Hepatocyte (in vitro differentiated cells): ENCODE data around the gene TEX14. TPM values are rescaled to one million over a fixed set of nuclear protein-coding genes. Genes with fewer than 3 reads are reported as not detected.

Source experiments
- DNase-seq: peaks from one replicate; pipeline ENCODE4 v3.0.0-alpha.2; 2016; ENCODE audit warnings: low spot score
- H2AFZ ChIP-seq: fragments of 200-600 bp; sonication (generic); 2 replicates; pipeline ENCODE4 v1.6.0; 2016; ENCODE audit warnings: antibody characterized with exemption, mild to moderate bottlenecking
- H3K27ac ChIP-seq: fragments of 200-600 bp; sonication (generic); 2 replicates; pipeline ENCODE4 v1.5.1; 2016; ENCODE audit warnings: mild to moderate bottlenecking
- H3K27me3 ChIP-seq: fragments of 200-600 bp; sonication (generic); 2 replicates; pipeline ENCODE4 v1.6.1; 2016
- H3K36me3 ChIP-seq: fragments of 200-600 bp; sonication (generic); replicated peaks from 2 replicates; pipeline ENCODE4 v1.5.1; 2016; ENCODE audit warnings: low read depth; ENCODE audit not compliant: insufficient read depth
- H3K4me1 ChIP-seq: fragments of 200-600 bp; sonication (generic); 2 replicates; pipeline ENCODE4 v1.5.1; 2016; ENCODE audit warnings: mild to moderate bottlenecking, moderate library complexity; ENCODE audit not compliant: insufficient read depth
- H3K4me2 ChIP-seq: fragments of 200-600 bp; sonication (generic); 2 replicates; pipeline ENCODE4 v1.6.0; 2016
- H3K4me3 ChIP-seq: fragments of 200-600 bp; sonication (generic); 2 replicates; pipeline ENCODE4 v1.5.1; 2016; ENCODE audit warnings: mild to moderate bottlenecking
- H3K79me2 ChIP-seq: fragments of 200-600 bp; sonication (generic); 2 replicates; pipeline ENCODE4 v1.6.0; 2017; ENCODE audit warnings: mild to moderate bottlenecking
- H3K9me2 ChIP-seq: fragments of 200-600 bp; sonication (generic); replicated peaks from 2 replicates; pipeline ENCODE4 v1.6.0; 2017; ENCODE audit warnings: mild to moderate bottlenecking; ENCODE audit not compliant: insufficient read depth
- H3K9me3 ChIP-seq: fragments of 200-600 bp; sonication (generic); 2 replicates; pipeline ENCODE4 v1.5.1; 2016; ENCODE audit warnings: low read depth, mild to moderate bottlenecking
- H4K20me1 ChIP-seq: fragments of 200-600 bp; sonication (generic); 2 replicates; pipeline ENCODE4 v1.6.0; 2016; ENCODE audit warnings: mild to moderate bottlenecking; ENCODE audit not compliant: insufficient read depth, poor library complexity, severe bottlenecking
- CTCF ChIP-seq: fragments of 200-600 bp; sonication (generic); IDR thresholded peaks from 2 replicates; pipeline ENCODE4 v1.5.1; 2016; ENCODE audit warnings: antibody characterized with exemption, mild to moderate bottlenecking; ENCODE audit not compliant: poor library complexity
- EZH2 ChIP-seq: fragments of 200-600 bp; sonication (generic); IDR thresholded peaks from 2 replicates; pipeline ENCODE4 v1.6.1; 2016; ENCODE audit warnings: antibody characterized with exemption, mild to moderate bottlenecking, borderline replicate concordance
- EZH2phosphoT487 ChIP-seq: fragments of 200-600 bp; sonication (generic); IDR thresholded peaks from one replicate; pipeline ENCODE4 v1.6.1; 2018; ENCODE audit warnings: antibody characterized with exemption, mild to moderate bottlenecking, low read depth, moderate library complexity; ENCODE audit not compliant: unreplicated experiment, severe bottlenecking
- WGBS: methylation state at CpG from one replicate; pipeline ENCODE4 v1.1.6; 2016; ENCODE audit warnings: low lambda C conversion rate; ENCODE audit errors: missing lambda C conversion rate; 5-methylcytosine and 5-hydroxymethylcytosine counted together
- polyA plus RNA-seq: library from polyadenylated mRNA; unstranded; fragments of >200 nt; fragmentation: Nextera tagmentation; extraction: Ambion mirVana; gene quantifications from 2 replicates; pipeline ENCODE4 v1.2.1, GENCODE V29; 2016
- total RNA-seq: library from RNA; depleted of rRNA; stranded (reverse); fragments of >200 nt; gene quantifications from 2 replicates; pipeline ENCODE4 v1.2.3, GENCODE V29; 2014

TEX14 gene
- total and polyA plus RNA-seq, 2 experiments from 2014 or later = 0.07 TPM; not detected in 1

DNA sequence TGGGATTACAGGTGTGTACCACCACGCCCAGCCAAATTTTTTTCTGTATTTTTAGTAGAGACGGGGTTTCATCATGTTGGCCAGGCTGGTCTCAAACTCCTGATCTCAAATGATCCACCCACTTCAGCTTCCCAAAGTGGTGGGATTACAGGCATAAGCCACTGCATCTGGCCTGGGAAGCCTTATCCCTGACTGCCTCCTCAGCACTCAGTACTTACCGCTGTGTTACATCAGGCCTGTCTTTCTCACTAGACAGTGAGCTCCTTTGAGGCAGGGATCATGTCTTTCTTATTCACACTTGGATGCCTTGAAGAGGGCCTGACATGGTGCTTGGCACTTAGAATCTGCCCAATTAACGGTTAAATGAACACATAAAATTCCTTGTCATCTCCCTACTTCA is 121.1 kb downstream of the TEX14 start:
- no peak overlapping the region for H3K27ac ChIP-seq
- no peaks in the 10 kb centered on the region for H3K27me3 ChIP-seq
- no peak overlapping the region for H3K4me2 ChIP-seq
- H3K79me2 ChIP-seq = no peaks in the 10 kb centered on the region
- no peaks in the 10 kb centered on the region for H3K36me3 ChIP-seq
- no peak for TF ChIP-seq EZH2
- TF ChIP-seq EZH2phosphoT487 = no peak
- TF ChIP-seq CTCF = no peak
- H4K20me1 ChIP-seq = no peaks in the 10 kb centered on the region
- H3K9me3 ChIP-seq = no peaks in the 10 kb centered on the region
- no peaks in the 10 kb centered on the region for H3K9me2 ChIP-seq
- peaks cover 3% of the 10 kb centered on the region for H3K4me1 ChIP-seq
- no peak overlapping the region for H3K4me3 ChIP-seq
- DNase-seq = no peak
- no peak overlapping the region for H2AFZ ChIP-seq
- 89% methylated on average over 4 of the region's 4 CpGs for WGBS

- no peak overlapping the region for H2AFZ ChIP-seq
- no peak for TF ChIP-seq EZH2
- TF ChIP-seq EZH2phosphoT487 = no peak
- TF ChIP-seq CTCF = no peak
- H3K36me3 ChIP-seq = no peaks in the 10 kb centered on the region
- WGBS = 93% methylated on average over 1 of the region's 1 CpG
- H3K4me1 ChIP-seq = no peaks in the 10 kb centered on the region
- H3K4me2 ChIP-seq = no peak overlapping the region
- H3K27me3 ChIP-seq = peaks cover 3% of the 10 kb centered on the region
- no peaks in the 10 kb centered on the region for H3K9me3 ChIP-seq
- no peak overlapping the region for H3K27ac ChIP-seq
- H3K4me3 ChIP-seq = no peak overlapping the region
- no peaks in the 10 kb centered on the region for H3K79me2 ChIP-seq
- H3K9me2 ChIP-seq = no peaks in the 10 kb centered on the region
- H4K20me1 ChIP-seq = no peaks in the 10 kb centered on the region
- DNase-seq = no peak
These were observed 122.6 kb downstream of the TEX14 start for GRCh38 chr17:58569196-58569595.

DNA sequence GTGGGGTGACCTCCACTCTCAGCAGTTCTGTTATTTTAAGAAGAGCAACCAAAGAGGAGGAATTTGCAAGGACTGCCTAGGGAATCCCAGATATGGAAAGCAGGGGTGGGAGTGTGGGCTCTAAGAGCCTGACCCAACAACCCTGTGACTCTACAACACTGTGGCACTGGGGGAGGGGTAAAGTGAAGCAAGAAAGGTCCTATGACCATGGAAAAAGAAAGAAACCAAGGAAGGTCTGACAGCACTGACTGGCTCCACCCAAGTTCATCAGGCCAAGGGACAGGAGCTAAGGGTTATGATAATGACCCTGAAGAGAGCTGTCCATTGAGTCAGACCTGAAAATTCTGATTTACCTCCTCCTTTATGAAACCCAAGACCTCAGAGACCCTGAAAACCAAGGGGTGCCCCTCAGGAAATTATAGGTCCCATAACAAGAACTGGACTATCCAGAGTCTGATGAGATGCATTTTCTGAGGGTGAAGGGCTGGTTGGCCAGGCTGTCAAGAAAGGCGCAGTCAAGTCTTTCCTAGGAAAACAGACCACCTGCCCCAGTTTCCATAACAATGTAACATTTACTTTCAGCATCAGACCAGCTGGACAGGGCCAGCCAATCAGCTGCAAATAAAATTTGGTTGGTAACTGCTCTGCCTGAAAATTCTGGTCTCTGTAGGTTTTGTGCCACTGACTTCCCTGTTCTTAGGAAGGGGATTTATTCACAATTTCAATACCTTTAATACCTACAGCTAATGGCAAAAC is 123.6 kb downstream of the TEX14 start:
- no peak for TF ChIP-seq CTCF
- no peak for TF ChIP-seq EZH2phosphoT487
- no peak for TF ChIP-seq EZH2
- WGBS = 100% methylated on average over 1 of the region's 1 CpG

More for the DNA sequence above, 123.6 kb downstream of the TEX14 start:
- Histone ChIP-seq H3K9me2 (no peaks in the 10 kb centered on the region), H3K4me1 (no peaks in the 10 kb centered on the region), H3K4me3 (no peak overlapping the region), H3K27ac (no peak overlapping the region), H4K20me1 (no peaks in the 10 kb centered on the region), H3K4me2 (no peak overlapping the region), H3K36me3 (no peaks in the 10 kb centered on the region), H3K27me3 (peaks cover 3% of the 10 kb centered on the region), H2AFZ (no peak overlapping the region), H3K9me3 (no peaks in the 10 kb centered on the region), H3K79me2 (no peaks in the 10 kb centered on the region)
- no peak for DNase-seq
